Activated CD4-positive, alpha-beta T cell treated with anti-CD3 and anti-CD28 coated beads, Interleukin-2, amount 50 U/mL, for 48 hours (primary cell): ENCODE data around the gene TOMM7.
A peak's percentile ranks its signal among the peaks of the same experiment; 100 is the strongest.

ENCODE experiments used
- DNase-seq, 2 experiments: peaks; one replicate each; pipeline ENCODE4 v3.0.0-alpha.2; 2020

The TOMM7 gene

GRCh38 chr7:22822486-22823141 lies at the start of gene TOMM7:
TOMM7 (minus strand) TSS chr7:22822849; CDS start chr7:22822779, 70 bp downstream.
- peak; percentile 83 to 87 for DNase-seq

- DNase-seq, result no peak
These were observed 49.6 kb upstream of the TOMM7 start for GRCh38 chr7:22872096-22872807.

- no peak for DNase-seq
These were observed 49.0 kb upstream of the TOMM7 start for GRCh38 chr7:22871661-22872060.

GRCh38 chr7:22868509-22868908 lies 45.9 kb upstream of the TOMM7 start:
- DNase-seq, result no peak

- no peak for DNase-seq
These were observed 44.9 kb upstream of the TOMM7 start for GRCh38 chr7:22867589-22867988.

- no peak for DNase-seq
These were observed 44.4 kb upstream of the TOMM7 start for GRCh38 chr7:22867003-22867402.

GRCh38 chr7:22865602-22865960 lies 42.9 kb upstream of the TOMM7 start:
- no peak for DNase-seq

GRCh38 chr7:22864855-22865601 lies 42.4 kb upstream of the TOMM7 start:
- DNase-seq, result no peak

GRCh38 chr7:22864301-22864700 lies 41.7 kb upstream of the TOMM7 start:
- no peak for DNase-seq

GRCh38 chr7:22863156-22863899 lies 40.7 kb upstream of the TOMM7 start:
- DNase-seq, result no peak

GRCh38 chr7:22861576-22861975 lies 38.9 kb upstream of the TOMM7 start:
- no peak for DNase-seq

- peak in 1 of 2 experiments; percentile 46 for DNase-seq
These were observed 38.3 kb upstream of the TOMM7 start for GRCh38 chr7:22860784-22861482.

GRCh38 chr7:22860337-22860736 lies 37.7 kb upstream of the TOMM7 start:
- DNase-seq, result no peak

GRCh38 chr7:22859641-22860290 lies 37.1 kb upstream of the TOMM7 start:
- no peak for DNase-seq

GRCh38 chr7:22858640-22859561 lies 36.3 kb upstream of the TOMM7 start:
- DNase-seq, result no peak

GRCh38 chr7:22858274-22858639 lies 35.6 kb upstream of the TOMM7 start:
- DNase-seq, result no peak

GRCh38 chr7:22856416-22856815 lies 33.8 kb upstream of the TOMM7 start:
- DNase-seq, result no peak

- DNase-seq, result no peak
These were observed 32.4 kb upstream of the TOMM7 start for GRCh38 chr7:22855049-22855392.

- peak; percentile 83 to 88 for DNase-seq
These were observed 31.8 kb upstream of the TOMM7 start for GRCh38 chr7:22854158-22855048.

- peak in 1 of 2 experiments; percentile 69 for DNase-seq
These were observed 31.1 kb upstream of the TOMM7 start for GRCh38 chr7:22853674-22854157.
